OCI-LY7 (cell line): ENCODE measurements around the gene SLAMF1.
"Not testable (repeated sequence)": the region's sequence is repeated elsewhere in the genome, so short reads cannot be mapped to it uniquely, and the experiment has no call there.

ENCODE experiments used
- EZH2phosphoT487 ChIP-seq: fragments of 200-600 bp; sonication (generic); IDR thresholded peaks from 2 replicates; pipeline ENCODE4 v1.6.1; 2018; ENCODE audit warnings: low read depth, borderline replicate concordance, mild to moderate bottlenecking, mixed run types, antibody characterized with exemption, low read length, moderate library complexity, mixed read lengths
- TF ChIP-seq, protein P1 (sequence below): fragments of 200-600 bp; sonication (generic); conservative IDR thresholded peaks from 2 replicates; pipeline ENCODE4 v1.5.1; 2014; ENCODE audit warnings: mild to moderate bottlenecking, antibody characterized with exemption, low read length, moderate library complexity, mixed read lengths

DNA sequence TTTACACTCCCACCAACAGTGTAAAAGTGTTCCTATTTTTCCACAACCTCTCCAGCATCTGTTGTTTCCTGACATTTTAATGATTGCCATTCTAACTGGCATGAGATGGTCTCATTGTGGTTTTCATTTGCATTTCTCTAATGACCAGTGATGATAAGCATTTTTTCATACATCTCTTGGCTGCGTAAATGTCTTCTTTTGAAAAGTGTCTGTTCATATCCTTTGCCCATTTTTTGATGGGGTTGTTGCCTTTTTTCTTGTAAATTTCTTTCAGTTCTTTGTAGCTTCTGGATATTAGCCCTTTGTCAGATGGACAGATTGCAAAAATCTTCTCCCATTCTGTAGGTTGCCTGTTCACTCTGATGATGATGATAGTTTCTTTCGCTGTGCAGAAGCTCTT lies 63.9 kb downstream of the SLAMF1 start:
- TF ChIP-seq, protein P1, sequence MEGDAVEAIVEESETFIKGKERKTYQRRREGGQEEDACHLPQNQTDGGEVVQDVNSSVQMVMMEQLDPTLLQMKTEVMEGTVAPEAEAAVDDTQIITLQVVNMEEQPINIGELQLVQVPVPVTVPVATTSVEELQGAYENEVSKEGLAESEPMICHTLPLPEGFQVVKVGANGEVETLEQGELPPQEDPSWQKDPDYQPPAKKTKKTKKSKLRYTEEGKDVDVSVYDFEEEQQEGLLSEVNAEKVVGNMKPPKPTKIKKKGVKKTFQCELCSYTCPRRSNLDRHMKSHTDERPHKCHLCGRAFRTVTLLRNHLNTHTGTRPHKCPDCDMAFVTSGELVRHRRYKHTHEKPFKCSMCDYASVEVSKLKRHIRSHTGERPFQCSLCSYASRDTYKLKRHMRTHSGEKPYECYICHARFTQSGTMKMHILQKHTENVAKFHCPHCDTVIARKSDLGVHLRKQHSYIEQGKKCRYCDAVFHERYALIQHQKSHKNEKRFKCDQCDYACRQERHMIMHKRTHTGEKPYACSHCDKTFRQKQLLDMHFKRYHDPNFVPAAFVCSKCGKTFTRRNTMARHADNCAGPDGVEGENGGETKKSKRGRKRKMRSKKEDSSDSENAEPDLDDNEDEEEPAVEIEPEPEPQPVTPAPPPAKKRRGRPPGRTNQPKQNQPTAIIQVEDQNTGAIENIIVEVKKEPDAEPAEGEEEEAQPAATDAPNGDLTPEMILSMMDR: not testable (repeated sequence)
- TF ChIP-seq EZH2phosphoT487: not testable (repeated sequence)
